Endothelial cell of umbilical vein (primary cell): ENCODE results near the gene BNC2. TPM values are rescaled to one million over a fixed set of nuclear protein-coding genes. Genes with fewer than 3 reads are reported as not detected.

Source experiments
- BruUV-seq: library from RNA; stranded (reverse); fragments of 400-500 nt; replicated peaks from 2 replicates; lab custom pipeline; 2021; lab: Mats Ljungman, UMichigan
- CTCF ChIA-PET: fragments of 300-600, 350-600 bp; sonication (Branson Sonifier 250); formaldehyde crosslinking; loops from one replicate; lab custom pipeline; 2021; ENCODE audit warnings: antibody characterized with exemption, inconsistent platforms; lab: Charles Lee
- POLR2A ChIA-PET: fragments of 300-600, 350-600 bp; sonication (Branson Sonifier 250); formaldehyde crosslinking; loops from one replicate; lab custom pipeline; 2021; ENCODE audit warnings: antibody characterized with exemption, inconsistent platforms; lab: Charles Lee
- DNase-seq: peaks from one replicate; pipeline ENCODE4 v3.0.0-alpha.2; 2011; ENCODE audit warnings: low read depth, low spot score
- FAIRE-seq: peaks from 2 replicates; lab custom pipeline; 2011; peaks lifted over from hg19 to GRCh38; lab: Jason Lieb, UNC
- H2AFZ ChIP-seq: 2 replicates; pipeline ENCODE4 v1.6.0; 2012; ENCODE audit warnings: low read depth, low read length, control low read depth, inconsistent platforms
- H3K27ac ChIP-seq: 2 replicates; pipeline ENCODE4 v1.5.1; 2011; ENCODE audit warnings: low read depth, mild to moderate bottlenecking, control low read depth, low read length, moderate library complexity; ENCODE audit not compliant: insufficient read depth
- H3K27me3 ChIP-seq, 2 experiments: 2 replicates each; pipeline versions ENCODE4 v1.6.0 to v1.6.1; 2011; ENCODE audit warnings: low read length in 2 of 2, mixed read lengths in 1 of 2; ENCODE audit not compliant: control insufficient read depth in 2 of 2, insufficient read depth in 2 of 2
- H3K36me3 ChIP-seq, 2 experiments: 2 replicates in 1 of 2; 3 replicates in 1 of 2; pipeline ENCODE4 v1.5.1; 2011; ENCODE audit warnings: low read length in 2 of 2, mild to moderate bottlenecking in 1 of 2, moderate library complexity in 1 of 2; ENCODE audit not compliant: control insufficient read depth in 2 of 2, insufficient read depth in 2 of 2; ENCODE audit errors: extremely low read depth in 1 of 2
- H3K4me1 ChIP-seq: 3 replicates; pipeline ENCODE4 v1.5.1; 2011; ENCODE audit warnings: mild to moderate bottlenecking, low read length; ENCODE audit not compliant: control insufficient read depth, insufficient read depth; ENCODE audit errors: extremely low read depth
- H3K4me2 ChIP-seq: 2 replicates; pipeline ENCODE4 v1.6.1; 2011; ENCODE audit warnings: low read length, control low read depth, mixed read lengths; ENCODE audit not compliant: insufficient read depth
- H3K4me3 ChIP-seq, 3 experiments: fragments of 200-600 bp in 1 of 3; sonication (generic), shearing (Covaris generic) in 1 of 3; replicated peaks in 1 of 3; 2 replicates each; pipeline ENCODE4 v1.5.1; 2011 to 2016; ENCODE audit warnings: control low read depth in 3 of 3, low read length in 3 of 3, mild to moderate bottlenecking in 2 of 3, inconsistent platforms in 1 of 3, low read depth in 1 of 3, moderate library complexity in 1 of 3; ENCODE audit not compliant: insufficient read depth in 1 of 3
- H3K79me2 ChIP-seq: 2 replicates; pipeline ENCODE4 v1.6.0; 2012; ENCODE audit warnings: low read length, inconsistent platforms; ENCODE audit not compliant: control insufficient read depth, insufficient read depth
- H3K9ac ChIP-seq: replicated peaks from 2 replicates; pipeline ENCODE3; 2011; ENCODE audit warnings: low read length, control low read depth; ENCODE audit not compliant: insufficient read depth; ENCODE audit errors: extremely low read depth
- H3K9me1 ChIP-seq: replicated peaks from 3 replicates; pipeline ENCODE4 v1.6.0; 2011; ENCODE audit warnings: mild to moderate bottlenecking, low read length; ENCODE audit not compliant: control insufficient read depth, insufficient read depth; ENCODE audit errors: extremely low read depth
- H3K9me3 ChIP-seq: replicated peaks from 2 replicates; pipeline ENCODE4 v1.5.1; 2012; ENCODE audit warnings: low read length, inconsistent platforms; ENCODE audit not compliant: control insufficient read depth, insufficient read depth
- H4K20me1 ChIP-seq: replicated peaks from 2 replicates; pipeline ENCODE3; 2011; ENCODE audit warnings: mild to moderate bottlenecking, low read length; ENCODE audit not compliant: control insufficient read depth, insufficient read depth; ENCODE audit errors: extremely low read depth
- CTCF ChIP-seq, 2 donors: IDR thresholded peaks; 1 replicate in 1 of 2; 2 replicates in 1 of 2; pipeline ENCODE4 v1.5.1; 2011; ENCODE audit warnings: low read length in 2 of 2, mild to moderate bottlenecking in 2 of 2, moderate library complexity in 2 of 2, control low read depth in 1 of 2, inconsistent platforms in 1 of 2, low read depth in 1 of 2; ENCODE audit not compliant: insufficient read depth in 1 of 2; ENCODE audit errors: extremely low read depth in 1 of 2
- EZH2 ChIP-seq: IDR thresholded peaks from 2 replicates; pipeline ENCODE4 v1.6.1; 2012; ENCODE audit warnings: borderline replicate concordance, low read depth, mild to moderate bottlenecking, moderate library complexity, low read length, inconsistent platforms; ENCODE audit not compliant: severe bottlenecking
- FOS ChIP-seq: IDR thresholded peaks from 2 replicates; pipeline ENCODE4 v1.6.1; 2011; ENCODE audit warnings: mild to moderate bottlenecking, low read length, moderate library complexity, borderline replicate concordance; ENCODE audit not compliant: insufficient read depth
- GATA2 ChIP-seq: IDR thresholded peaks from 2 replicates; pipeline ENCODE4 v1.7.0; 2011; ENCODE audit warnings: low read depth, mild to moderate bottlenecking, moderate library complexity, mixed read lengths, low read length; ENCODE audit not compliant: insufficient read length, insufficient read depth
- JUN ChIP-seq: IDR thresholded peaks from 2 replicates; pipeline ENCODE4 v1.6.1; 2011; ENCODE audit warnings: borderline replicate concordance, low read depth; ENCODE audit not compliant: insufficient read length, insufficient read depth
- MAX ChIP-seq: IDR thresholded peaks from 2 replicates; pipeline ENCODE4 v1.6.1; 2011; ENCODE audit not compliant: insufficient read depth, insufficient read length
- MYC ChIP-seq: IDR thresholded peaks from one replicate; pipeline ENCODE4 v1.6.1; 2011; ENCODE audit warnings: mild to moderate bottlenecking, low read depth, low read length
- POLR2A ChIP-seq: IDR thresholded peaks from 2 replicates; pipeline ENCODE4 v1.6.1; 2012; ENCODE audit warnings: low read depth, mild to moderate bottlenecking, control low read depth, low read length
- POLR2AphosphoS5 ChIP-seq: IDR thresholded peaks from 2 replicates; pipeline ENCODE4 v1.6.1; 2012; ENCODE audit warnings: low read depth, mild to moderate bottlenecking, control low read depth, low read length, moderate library complexity; ENCODE audit not compliant: insufficient read depth
- dilution Hi-C: fragments of 300-500 bp; cut with MboI; formaldehyde crosslinking; loops from one replicate; pipeline ENCODE4 v1.15.0; 2019; ENCODE audit warnings: low sequenced_read_pairs; ENCODE audit not compliant: extremely low pct_ligation_motif_present
- intact Hi-C: fragments of 100-400 bp; cut with micrococcal nuclease; formaldehyde crosslinking; loops from one replicate; pipeline ENCODE4 v1.10.0; 2022
- polyA plus RNA-seq, 4 experiments: library from polyadenylated mRNA; depleted of rRNA in 3 of 4; stranded (reverse) in 3 of 4; unstranded in 1 of 4; fragments of >200 nt; gene quantifications; 2 replicates each; pipeline versions ENCODE4 v1.2.1 to v1.2.3, GENCODE V29; 2011 to 2012; ENCODE audit warnings: missing spikeins in 1 of 4
- total RNA-seq: library from RNA; stranded (reverse); gene quantifications from 2 replicates; pipeline ENCODE4 v1.2.3, GENCODE V29; 2021

The BNC2 gene
- total and polyA plus RNA-seq, 2 donors (not counting 3 experiments of a cell fraction or from before 2014, with no cell fraction given): 12.1 to 34.3 TPM

- ChIA-PET POLR2A (no interaction called here), CTCF (no interaction called here)
- intact Hi-C loops: no loop called here
- Histone ChIP-seq H3K27me3 (no peaks in the 10 kb centered on the region), H3K4me3 (no peak overlapping the region), H3K79me2 (no peaks in the 10 kb centered on the region), H3K9me1 (no peaks in the 10 kb centered on the region), H3K36me3 (peaks cover 2 to 7% of the 10 kb centered on the region in 2 experiments), H3K4me2 (no peak overlapping the region), H3K4me1 (no peaks in the 10 kb centered on the region), H3K27ac (no peak overlapping the region), H3K9me3 (no peaks in the 10 kb centered on the region), H4K20me1 (no peaks in the 10 kb centered on the region), H2AFZ (no peak overlapping the region), H3K9ac (no peak overlapping the region)
- FAIRE-seq: no peak
- no peak for DNase-seq
- TF ChIP-seq EZH2 (no peak), MYC (no peak), JUN (no peak), MAX (no peak), POLR2A (no peak), POLR2AphosphoS5 (no peak), FOS (no peak), CTCF (IDR thresholded peaks at IDR 0.05; ENCODE audit: extremely low read depth in 1 of 2, insufficient read depth in 1 of 2, low read depth in 1 of 2, low read length in 2 of 2) (no peak), GATA2 (no peak)
- BruUV-seq: no TSS peak
- dilution Hi-C loops: no loop called here
These were observed 435.9 kb downstream of the BNC2 start for GRCh38 chr9:16434526-16434925.
